Ascending aorta (tissue), 2 donors: ENCODE measurements around the gene ARID1A. TPM values are rescaled to one million over a fixed set of nuclear protein-coding genes. Genes with fewer than 3 reads are reported as not detected.
A peak's percentile ranks its signal among the peaks of the same experiment; 100 is the strongest.

Experiments used
- DNase-seq, 2 donors: peaks; one replicate each; pipeline ENCODE4 v3.0.0-alpha.2; 2019; ENCODE audit warnings: low spot score in 2 of 2
- H3K27ac ChIP-seq, 2 donors: fragments of 200-600 bp; sonication (generic); one replicate each; pipeline ENCODE4 v1.5.1; 2016 to 2017; ENCODE audit warnings: mild to moderate bottlenecking in 1 of 2
- H3K27me3 ChIP-seq: fragments of 200-600 bp; sonication (generic); one replicate; pipeline ENCODE4 v1.5.1; 2017
- H3K36me3 ChIP-seq, 2 donors: fragments of 200-600 bp; sonication (generic); one replicate each; pipeline ENCODE4 v1.5.1; 2016
- H3K4me1 ChIP-seq, 2 donors: fragments of 200-600 bp; sonication (generic); one replicate each; pipeline ENCODE4 v1.5.1; 2016 to 2017; ENCODE audit warnings: mild to moderate bottlenecking in 1 of 2
- H3K4me3 ChIP-seq, 2 donors: fragments of 200-600 bp; sonication (generic); one replicate each; pipeline ENCODE4 v1.5.1; 2016 to 2017; ENCODE audit warnings: mild to moderate bottlenecking in 1 of 2
- H3K9me3 ChIP-seq, 2 donors: fragments of 200-600 bp; sonication (generic); one replicate each; pipeline ENCODE4 v1.5.1; 2016
- intact Hi-C: fragments of 100-400 bp; cut with DNase I; formaldehyde crosslinking; loops from one replicate; pipeline ENCODE4 v1.15.1; 2023
- total RNA-seq: library from RNA; depleted of rRNA; stranded (reverse); fragments of >200 nt; gene quantifications from one replicate; pipeline ENCODE4 v1.1.0, GENCODE V29; 2016
- TF ChIP-seq, protein P1 (sequence below), 3 experiments: fragments of 200-600 bp in 2 of 3; fragments of 450-650 bp in 1 of 3; sonication (generic) in 2 of 3; IDR thresholded peaks; one replicate each; pipeline ENCODE4 v1.5.1; 2016 to 2019; ENCODE audit warnings: antibody characterized with exemption in 3 of 3, mild to moderate bottlenecking in 1 of 3, moderate library complexity in 1 of 3

The ARID1A gene
- total RNA-seq, 1 donor from 2014 or later: 104 TPM

DNA sequence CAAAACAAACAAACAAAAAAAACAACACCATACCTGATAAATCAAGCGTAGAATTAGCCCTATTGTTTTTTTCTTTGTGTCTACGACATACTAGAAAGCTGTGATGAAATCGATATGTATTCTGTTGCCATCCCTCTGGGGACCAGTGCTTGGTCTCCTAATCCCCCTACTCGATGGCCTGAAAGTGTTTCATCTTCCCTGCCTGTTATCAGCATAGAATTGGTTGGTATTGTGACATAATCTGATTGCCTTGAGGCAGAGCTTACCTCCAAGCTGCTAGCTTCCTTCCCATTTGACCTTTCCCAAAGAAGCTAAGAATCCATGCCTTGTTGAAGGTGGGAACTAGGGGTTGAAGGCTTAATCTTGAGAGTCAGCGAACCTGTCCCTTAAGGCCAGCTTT lies 51.2 kb downstream of the ARID1A start:
- H3K27me3 ChIP-seq: no peaks in the 10 kb centered on the region
- DNase-seq: no peak
- H3K9me3 ChIP-seq: no peaks in the 10 kb centered on the region
- TF ChIP-seq, protein P1, sequence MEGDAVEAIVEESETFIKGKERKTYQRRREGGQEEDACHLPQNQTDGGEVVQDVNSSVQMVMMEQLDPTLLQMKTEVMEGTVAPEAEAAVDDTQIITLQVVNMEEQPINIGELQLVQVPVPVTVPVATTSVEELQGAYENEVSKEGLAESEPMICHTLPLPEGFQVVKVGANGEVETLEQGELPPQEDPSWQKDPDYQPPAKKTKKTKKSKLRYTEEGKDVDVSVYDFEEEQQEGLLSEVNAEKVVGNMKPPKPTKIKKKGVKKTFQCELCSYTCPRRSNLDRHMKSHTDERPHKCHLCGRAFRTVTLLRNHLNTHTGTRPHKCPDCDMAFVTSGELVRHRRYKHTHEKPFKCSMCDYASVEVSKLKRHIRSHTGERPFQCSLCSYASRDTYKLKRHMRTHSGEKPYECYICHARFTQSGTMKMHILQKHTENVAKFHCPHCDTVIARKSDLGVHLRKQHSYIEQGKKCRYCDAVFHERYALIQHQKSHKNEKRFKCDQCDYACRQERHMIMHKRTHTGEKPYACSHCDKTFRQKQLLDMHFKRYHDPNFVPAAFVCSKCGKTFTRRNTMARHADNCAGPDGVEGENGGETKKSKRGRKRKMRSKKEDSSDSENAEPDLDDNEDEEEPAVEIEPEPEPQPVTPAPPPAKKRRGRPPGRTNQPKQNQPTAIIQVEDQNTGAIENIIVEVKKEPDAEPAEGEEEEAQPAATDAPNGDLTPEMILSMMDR (IDR thresholded peaks at IDR 0.05): no peak
- intact Hi-C loops: no loop called here
- peaks cover 9 to 12% of the 10 kb centered on the region in 2 donors for H3K36me3 ChIP-seq
- peaks cover 24 to 59% of the 10 kb centered on the region in 2 donors for H3K4me1 ChIP-seq
- H3K27ac ChIP-seq: peak overlapping the region; percentile 57 to 84
- no peak overlapping the region for H3K4me3 ChIP-seq

DNA sequence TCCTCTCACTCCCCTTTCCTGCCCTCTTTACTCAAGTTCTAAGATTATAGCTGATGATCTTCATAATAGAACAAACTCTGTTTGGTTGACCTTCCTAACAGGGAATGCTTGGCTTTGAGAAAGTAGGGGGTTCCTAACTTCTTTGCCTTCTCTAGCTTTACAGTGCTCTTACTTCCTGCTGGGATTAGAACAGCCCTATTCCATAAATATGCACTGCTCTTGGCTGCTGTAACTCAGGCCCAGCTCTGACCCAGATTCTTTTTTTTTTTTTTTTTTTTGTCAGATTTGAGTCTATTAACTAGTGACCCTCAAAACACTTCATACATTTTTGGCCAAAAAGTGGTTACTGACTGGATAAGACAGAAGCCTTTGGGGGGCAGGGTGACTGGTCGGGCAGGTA lies 52.5 kb downstream of the ARID1A start:
- TF ChIP-seq, protein P1 (IDR thresholded peaks at IDR 0.05): no peak
- H3K27me3 ChIP-seq: no peaks in the 10 kb centered on the region
- H3K36me3 ChIP-seq: peaks cover 7 to 10% of the 10 kb centered on the region in 2 donors
- no peaks in the 10 kb centered on the region for H3K9me3 ChIP-seq
- no peak for DNase-seq
- no peak overlapping the region for H3K4me3 ChIP-seq
- peaks cover 24 to 68% of the 10 kb centered on the region in 2 donors for H3K4me1 ChIP-seq
- intact Hi-C loops: no loop called here
- peak overlapping the region; percentile 57 to 74 for H3K27ac ChIP-seq

DNA sequence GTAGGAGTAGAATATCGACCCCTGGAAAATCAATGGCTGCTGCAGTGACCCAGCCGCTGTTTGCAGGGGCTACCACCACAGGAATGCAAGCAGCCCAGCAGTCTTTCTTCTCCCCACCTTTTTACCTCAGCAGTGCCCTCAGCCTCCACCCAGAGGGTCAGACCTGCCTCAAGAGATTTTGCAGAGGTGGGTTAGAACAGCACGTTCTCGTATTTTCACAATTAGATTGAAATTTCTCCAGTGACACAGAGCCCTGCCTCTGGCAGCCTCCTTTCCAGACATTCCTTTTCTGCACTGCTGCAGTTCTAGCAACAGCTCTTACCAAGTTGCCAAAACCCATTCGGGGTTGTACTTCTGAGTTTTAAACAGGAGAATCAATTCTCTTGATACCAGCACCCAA lies 53.6 kb downstream of the ARID1A start:
- DNase-seq: no peak
- Histone ChIP-seq H3K4me3 (no peak overlapping the region), H3K27me3 (no peaks in the 10 kb centered on the region), H3K36me3 (peaks cover 7 to 10% of the 10 kb centered on the region in 2 donors), H3K9me3 (no peaks in the 10 kb centered on the region), H3K27ac (peak overlapping the region; percentile 57 to 64), H3K4me1 (peaks cover 24 to 68% of the 10 kb centered on the region in 2 donors)
- intact Hi-C loops: no loop called here
- TF ChIP-seq, protein P1 (IDR thresholded peaks at IDR 0.05): no peak

DNA sequence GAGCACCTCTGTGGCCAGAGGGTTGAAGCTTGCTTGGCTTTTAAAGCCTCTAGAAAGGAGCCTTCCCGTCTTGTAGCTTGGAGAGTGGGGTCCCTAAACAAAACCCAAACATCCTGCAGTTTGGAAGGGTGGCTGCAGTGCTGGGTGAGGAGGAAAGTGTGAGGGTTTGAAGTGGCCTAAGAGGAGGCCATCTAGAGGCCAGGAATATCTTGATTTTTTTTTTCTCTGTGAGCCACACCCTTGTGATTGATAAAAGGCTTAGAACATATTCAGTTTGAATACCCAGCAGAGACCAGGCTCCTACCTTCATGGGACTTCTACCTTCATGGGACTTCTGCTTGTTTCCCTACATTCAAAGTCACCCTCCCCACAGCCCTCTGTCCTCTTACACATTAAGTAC lies 54.6 kb downstream of the ARID1A start:
- TF ChIP-seq, protein P1 (IDR thresholded peaks at IDR 0.05): no peak
- Histone ChIP-seq H3K4me1 (peaks cover 19 to 60% of the 10 kb centered on the region in 2 donors), H3K27ac (peak overlapping the region; percentile 57 to 64), H3K9me3 (no peaks in the 10 kb centered on the region), H3K27me3 (no peaks in the 10 kb centered on the region), H3K4me3 (no peak overlapping the region), H3K36me3 (peaks cover 6 to 10% of the 10 kb centered on the region in 2 donors)
- DNase-seq: no peak
- intact Hi-C loops: no loop called here

DNA sequence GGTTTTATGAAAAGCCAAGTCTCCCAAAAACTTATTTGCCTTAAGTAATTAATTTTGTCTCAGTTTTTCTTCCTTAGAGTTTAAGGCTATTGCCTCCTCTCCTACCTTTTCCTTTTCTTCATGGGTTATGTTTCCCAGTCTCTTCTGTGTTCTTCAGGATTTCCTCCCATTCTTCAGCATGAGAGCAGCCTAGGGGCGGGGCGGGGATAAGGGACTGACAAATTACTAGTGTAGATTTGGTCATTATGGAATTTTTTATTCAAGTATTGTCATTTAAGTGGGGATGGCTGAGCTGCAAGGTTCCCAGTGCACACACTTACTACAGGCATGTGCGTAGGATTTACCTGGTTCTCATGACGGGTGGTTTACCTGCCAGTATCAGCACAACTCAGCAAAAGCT lies 56.7 kb downstream of the ARID1A start:
- TF ChIP-seq, protein P1 (IDR thresholded peaks at IDR 0.05): no peak
- intact Hi-C loops: no loop called here
- no peaks in the 10 kb centered on the region for H3K27me3 ChIP-seq
- no peak for DNase-seq
- no peaks in the 10 kb centered on the region for H3K9me3 ChIP-seq
- H3K4me1 ChIP-seq: peaks cover 19 to 54% of the 10 kb centered on the region in 2 donors
- peak overlapping the region; percentile 33 to 66 for H3K27ac ChIP-seq
- peaks cover 0 to 6% of the 10 kb centered on the region in 2 donors for H3K36me3 ChIP-seq
- no peak overlapping the region for H3K4me3 ChIP-seq
